SU-DHL-6 (cell line): ENCODE measurements around the gene GNAO1.

ENCODE experiments used
- CTCF ChIP-seq: fragments of 200-600 bp; sonication (generic); IDR thresholded peaks from one replicate; pipeline ENCODE4 v1.5.1; 2017; ENCODE audit warnings: antibody characterized with exemption, mild to moderate bottlenecking, low read length, moderate library complexity; ENCODE audit not compliant: insufficient read depth, poor library complexity, severe bottlenecking
- EZH2phosphoT487 ChIP-seq: fragments of 200-600 bp; sonication (generic), shearing (Covaris generic); conservative IDR thresholded peaks from 2 replicates; pipeline ENCODE4 v1.6.1; 2018; ENCODE audit warnings: mild to moderate bottlenecking, antibody characterized with exemption, low read length, moderate library complexity, mixed read lengths

GRCh38 chr16:56263711-56264608 is 72.7 kb downstream of the GNAO1 start:
- TF ChIP-seq CTCF (no peak), EZH2phosphoT487 (no peak)
